Measurements from ENCODE around the gene IGBP1.

DNA sequence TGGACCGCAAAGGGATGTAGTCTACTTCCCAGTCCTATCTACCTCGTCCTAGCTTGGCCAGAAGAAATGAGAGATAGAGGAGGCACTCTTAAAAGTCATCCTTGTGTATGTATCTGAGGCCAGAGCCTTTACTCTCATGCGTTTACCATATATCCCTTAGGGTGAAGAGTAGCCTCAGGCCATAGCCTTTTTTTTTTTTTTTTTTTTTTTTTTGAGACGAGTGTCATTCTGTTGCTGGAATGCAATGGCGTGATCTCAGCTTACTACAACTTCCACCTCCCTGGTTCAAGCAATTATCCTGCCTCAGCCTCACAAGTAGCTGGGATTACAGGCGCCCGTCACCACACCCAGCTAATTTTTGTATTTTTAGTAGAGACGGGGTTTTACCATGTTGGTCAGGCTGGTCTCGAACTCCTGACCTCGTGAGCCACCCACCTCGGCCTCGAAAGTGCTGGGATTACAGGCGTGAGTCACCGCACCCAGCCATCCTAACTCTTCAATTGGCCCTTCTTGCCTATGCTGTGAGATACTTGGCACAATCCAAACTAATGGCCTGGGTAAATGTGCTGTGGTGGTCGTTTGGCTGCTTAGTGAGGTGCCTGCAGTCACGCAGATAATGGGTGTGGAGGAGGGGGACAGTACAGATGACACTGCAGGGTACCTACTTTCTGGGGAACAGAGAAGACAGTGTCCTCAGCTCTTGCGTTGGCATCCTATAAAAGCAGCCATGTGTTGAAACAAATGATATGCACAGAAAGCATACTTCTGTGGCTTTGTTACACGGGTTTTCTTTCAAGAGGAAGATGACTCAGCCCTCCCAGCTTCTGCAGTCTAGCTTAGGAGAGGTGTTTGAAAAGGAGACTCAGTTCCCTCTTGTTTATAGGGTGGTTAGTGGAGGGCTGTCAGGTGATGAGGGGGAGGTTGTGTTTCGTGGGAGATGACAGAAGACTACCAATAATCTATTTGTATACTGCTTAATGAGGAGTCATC lies 33.6 kb downstream of the IGBP1 start:
- no peak for TF ChIP-seq FOXA1 (IDR thresholded peaks at IDR 0.05)
- TF ChIP-seq SUZ12 (IDR thresholded peaks at IDR 0.05) = no peak
- no peak for TF ChIP-seq FOXK2 (IDR thresholded peaks at IDR 0.05)
- no peak for TF ChIP-seq SP1 (IDR thresholded peaks at IDR 0.05)
- TF ChIP-seq, protein P1, sequence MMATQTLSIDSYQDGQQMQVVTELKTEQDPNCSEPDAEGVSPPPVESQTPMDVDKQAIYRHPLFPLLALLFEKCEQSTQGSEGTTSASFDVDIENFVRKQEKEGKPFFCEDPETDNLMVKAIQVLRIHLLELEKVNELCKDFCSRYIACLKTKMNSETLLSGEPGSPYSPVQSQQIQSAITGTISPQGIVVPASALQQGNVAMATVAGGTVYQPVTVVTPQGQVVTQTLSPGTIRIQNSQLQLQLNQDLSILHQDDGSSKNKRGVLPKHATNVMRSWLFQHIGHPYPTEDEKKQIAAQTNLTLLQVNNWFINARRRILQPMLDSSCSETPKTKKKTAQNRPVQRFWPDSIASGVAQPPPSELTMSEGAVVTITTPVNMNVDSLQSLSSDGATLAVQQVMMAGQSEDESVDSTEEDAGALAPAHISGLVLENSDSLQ (IDR thresholded peaks at IDR 0.05) = no peak
- TF ChIP-seq HDGF (IDR thresholded peaks at IDR 0.05; ENCODE audit: borderline replicate concordance) = no peak
- TF ChIP-seq LEF1 (IDR thresholded peaks at IDR 0.05; ENCODE audit: borderline replicate concordance) = no peak
- TF ChIP-seq ARNT (IDR thresholded peaks at IDR 0.05) = no peak
